Epithelial cell of proximal tubule (primary cell): ENCODE results near the gene PAQR4. TPM values are rescaled to one million over a fixed set of nuclear protein-coding genes. Genes with fewer than 3 reads are reported as not detected.

Experiments
- DNase-seq: peaks from one replicate; pipeline ENCODE4 v3.0.0-alpha.2; 2011; ENCODE audit warnings: low read depth
- H3K4me3 ChIP-seq: 2 replicates; pipeline ENCODE4 v1.5.1; 2011; ENCODE audit warnings: low read depth, mild to moderate bottlenecking, low read length
- CTCF ChIP-seq: conservative IDR thresholded peaks from 2 replicates; pipeline ENCODE4 v1.5.1; 2012; ENCODE audit warnings: low read depth, mild to moderate bottlenecking, low read length
- total RNA-seq: library from RNA; depleted of rRNA; stranded (reverse); fragments of >200 nt; gene quantifications from 2 replicates; pipeline ENCODE4 v1.2.3, GENCODE V29; 2015

Gene PAQR4
- total RNA-seq, 1 donor from 2014 or later = 36.0 TPM

GRCh38 chr16:2946649-2947048, 22.5 kb upstream of the PAQR4 start:
- no peak overlapping the region for H3K4me3 ChIP-seq
- DNase-seq = no peak
- no peak for TF ChIP-seq CTCF

GRCh38 chr16:2948807-2949704, 20.1 kb upstream of the PAQR4 start:
- H3K4me3 ChIP-seq = no peak overlapping the region
- DNase-seq = no peak
- TF ChIP-seq CTCF = no peak

- TF ChIP-seq CTCF = no peak
- no peak for DNase-seq
- H3K4me3 ChIP-seq = no peak overlapping the region
These were observed 19.3 kb upstream of the PAQR4 start for GRCh38 chr16:2949705-2950352.

- no peak for TF ChIP-seq CTCF
- DNase-seq = no peak
- no peak overlapping the region for H3K4me3 ChIP-seq
These were observed 18.8 kb upstream of the PAQR4 start for GRCh38 chr16:2950353-2950724.

- no peak for TF ChIP-seq CTCF
- DNase-seq = no peak
- no peak overlapping the region for H3K4me3 ChIP-seq
These were observed 18.4 kb upstream of the PAQR4 start for GRCh38 chr16:2950773-2951172.

- no peak for DNase-seq
These were observed 16.5 kb upstream of the PAQR4 start for GRCh38 chr16:2952679-2953078.

More at GRCh38 chr16:2952679-2953078, 16.5 kb upstream of the PAQR4 start:
- no peak for TF ChIP-seq CTCF
- H3K4me3 ChIP-seq = no peak overlapping the region
